Measurements from ENCODE around the gene AFAP1. TPM values are rescaled to one million over a fixed set of nuclear protein-coding genes. Genes with fewer than 3 reads are reported as not detected.

The AFAP1 gene
- total RNA-seq, 2 experiments from 2014 or later, result not detected

DNA sequence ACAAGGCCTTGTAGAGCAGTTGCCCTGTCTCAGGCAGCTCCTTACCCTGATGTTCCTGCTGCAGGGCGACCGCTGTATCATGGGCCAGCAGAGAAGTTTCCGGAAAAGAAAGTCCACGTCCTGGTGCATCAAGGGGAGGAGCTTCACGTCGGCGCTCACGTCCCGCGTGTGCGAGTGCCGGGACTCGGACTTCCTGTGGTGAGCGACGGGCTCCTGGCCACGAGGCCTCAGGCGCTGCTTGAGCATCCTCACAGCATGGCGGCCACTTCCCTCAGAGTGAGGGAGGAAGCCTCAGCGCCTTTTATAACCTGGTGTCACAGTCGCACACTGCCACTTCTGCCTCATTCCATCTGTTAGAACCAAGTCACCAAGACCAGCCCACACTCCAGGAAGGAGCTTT lies 225.5 kb downstream of the AFAP1 start:
- Histone ChIP-seq H3K36me3 (ENCODE audit: insufficient read depth, low read length) (no peaks in the 10 kb centered on the region), H4K20me1 (ENCODE audit: insufficient read depth, low read length) (no peaks in the 10 kb centered on the region), H3K27ac (ENCODE audit: low read depth, low read length, poor library complexity, severe bottlenecking) (no peak overlapping the region), H3K79me2 (ENCODE audit: insufficient read depth, low read depth, low read length) (no peaks in the 10 kb centered on the region), H3K4me1 (ENCODE audit: insufficient read depth, low read length, poor library complexity, severe bottlenecking) (no peaks in the 10 kb centered on the region), H3K9me3 (ENCODE audit: low read length) (no peaks in the 10 kb centered on the region), H3K4me3 (ENCODE audit: low read depth, low read length, poor library complexity, severe bottlenecking) (no peak overlapping the region), H2AFZ (ENCODE audit: low read length) (no peak overlapping the region), H3K4me2 (ENCODE audit: low read length) (no peak overlapping the region), H3K9me2 (ENCODE audit: insufficient read depth, low read length) (no peaks in the 10 kb centered on the region)
- intact Hi-C loops (cut with micrococcal nuclease; ENCODE audit: unreplicated experiment), result no loop called here
- DNase-seq (ENCODE audit: low spot score), result no peak
- no TSS peak for BruUV-seq (replicated peaks)
- no peak for TF ChIP-seq CTCF (conservative IDR thresholded peaks at IDR 0.05; ENCODE audit: low read length)
- TF ChIP-seq EZH2phosphoT487 (IDR thresholded peaks at IDR 0.05; ENCODE audit: borderline replicate concordance, low read depth, low read length), result no peak
- CTCF ChIA-PET (ENCODE audit: unreplicated experiment), result no interaction called here
- POLR2A ChIA-PET, result no interaction called here

DNA sequence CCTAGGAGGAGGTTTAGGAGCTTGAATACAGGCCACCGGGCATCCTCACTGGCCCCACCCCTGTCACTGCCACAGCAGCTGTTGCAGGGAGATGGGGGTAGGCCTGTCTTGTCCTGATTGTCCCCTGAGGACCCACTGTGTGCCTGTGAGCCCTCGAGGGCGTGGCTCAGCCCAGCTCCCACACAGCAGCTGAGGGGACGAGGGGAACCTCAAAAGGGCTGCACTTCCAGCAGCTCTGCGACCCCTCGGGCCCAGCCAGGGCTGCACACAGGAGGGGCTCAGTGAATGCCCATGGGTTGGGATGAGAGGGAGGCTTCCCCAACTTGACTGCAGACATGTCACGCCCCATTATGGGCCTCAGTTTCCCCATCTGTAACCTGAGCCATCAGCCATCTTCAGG lies 225.9 kb downstream of the AFAP1 start:
- POLR2A ChIA-PET, result no interaction called here
- intact Hi-C loops (cut with micrococcal nuclease; ENCODE audit: unreplicated experiment), result no loop called here

More for the DNA sequence above, 225.9 kb downstream of the AFAP1 start:
- Histone ChIP-seq H3K27ac (ENCODE audit: low read depth, low read length, poor library complexity, severe bottlenecking) (no peak overlapping the region), H3K9me2 (ENCODE audit: insufficient read depth, low read length) (no peaks in the 10 kb centered on the region), H2AFZ (ENCODE audit: low read length) (no peak overlapping the region), H3K4me1 (ENCODE audit: insufficient read depth, low read length, poor library complexity, severe bottlenecking) (no peaks in the 10 kb centered on the region), H3K36me3 (ENCODE audit: insufficient read depth, low read length) (no peaks in the 10 kb centered on the region), H4K20me1 (ENCODE audit: insufficient read depth, low read length) (no peaks in the 10 kb centered on the region), H3K4me2 (ENCODE audit: low read length) (no peak overlapping the region), H3K9me3 (ENCODE audit: low read length) (no peaks in the 10 kb centered on the region), H3K4me3 (ENCODE audit: low read depth, low read length, poor library complexity, severe bottlenecking) (no peak overlapping the region), H3K79me2 (ENCODE audit: insufficient read depth, low read depth, low read length) (no peaks in the 10 kb centered on the region)
- CTCF ChIA-PET (ENCODE audit: unreplicated experiment), result no interaction called here
- TF ChIP-seq EZH2phosphoT487 (IDR thresholded peaks at IDR 0.05; ENCODE audit: borderline replicate concordance, low read depth, low read length), result no peak
- no peak for TF ChIP-seq CTCF (conservative IDR thresholded peaks at IDR 0.05; ENCODE audit: low read length)
- no peak for DNase-seq (ENCODE audit: low spot score)
- no TSS peak for BruUV-seq (replicated peaks)
